Neural progenitor cell (in vitro differentiated cells): Measurements from ENCODE around the gene SLC46A1. TPM values are rescaled to one million over a fixed set of nuclear protein-coding genes. Genes with fewer than 3 reads are reported as not detected.

Experiments used
- DNase-seq: peaks from one replicate; pipeline ENCODE4 v3.0.0-alpha.2; 2016; ENCODE audit warnings: low spot score
- H2AFZ ChIP-seq: fragments of 200-600 bp; sonication (generic); replicated peaks from 2 replicates; pipeline ENCODE4 v1.6.1; 2016; ENCODE audit warnings: antibody characterized with exemption
- H3F3A ChIP-seq: fragments of 200-600 bp; sonication (generic); 2 replicates; pipeline ENCODE4 v1.6.1; 2016; ENCODE audit warnings: antibody characterized with exemption, low read depth
- H3K27ac ChIP-seq: fragments of 200-600 bp; sonication (generic); 2 replicates; pipeline ENCODE4 v1.5.1; 2016; ENCODE audit warnings: mild to moderate bottlenecking
- H3K27me3 ChIP-seq: fragments of 200-600 bp; sonication (generic); 2 replicates; pipeline ENCODE4 v1.6.1; 2016; ENCODE audit warnings: mild to moderate bottlenecking, moderate library complexity
- H3K36me3 ChIP-seq: fragments of 200-600 bp; sonication (generic); 2 replicates; pipeline ENCODE4 v1.5.1; 2016
- H3K4me1 ChIP-seq: fragments of 200-600 bp; sonication (generic); 2 replicates; pipeline ENCODE4 v1.6.1; 2016; ENCODE audit warnings: mixed run types
- H3K4me2 ChIP-seq: fragments of 200-600 bp; sonication (generic); 2 replicates; pipeline ENCODE4 v1.6.1; 2016
- H3K4me3 ChIP-seq: fragments of 200-600 bp; sonication (generic); 2 replicates; pipeline ENCODE4 v1.5.1; 2016
- H3K79me2 ChIP-seq: fragments of 200-600 bp; sonication (generic); 2 replicates; pipeline ENCODE4 v1.6.1; 2016; ENCODE audit warnings: low read depth
- H3K9ac ChIP-seq: fragments of 200-600 bp; sonication (generic); 2 replicates; pipeline ENCODE4 v1.6.1; 2016
- H3K9me3 ChIP-seq: fragments of 200-600 bp; sonication (generic); 2 replicates; pipeline ENCODE4 v1.5.1; 2016; ENCODE audit warnings: low read depth
- H4K20me1 ChIP-seq: fragments of 200-600 bp; sonication (generic); 2 replicates; pipeline ENCODE4 v1.6.1; 2016; ENCODE audit warnings: low read depth
- H3K27ac Mint-ChIP-seq: 3 replicates; pipeline ENCODE4 v1.8.0; 2021; ENCODE audit warnings: mixed read lengths
- H3K27me3 Mint-ChIP-seq: 2 replicates; pipeline ENCODE4 v1.8.0; 2022; ENCODE audit warnings: low read depth, mild to moderate bottlenecking, inconsistent platforms, moderate library complexity, mixed read lengths; ENCODE audit not compliant: insufficient read depth
- H3K36me3 Mint-ChIP-seq: 3 replicates; pipeline ENCODE4 v1.8.0; 2021; ENCODE audit warnings: mixed read lengths
- H3K4me1 Mint-ChIP-seq: 3 replicates; pipeline ENCODE4 v1.8.0; 2021; ENCODE audit warnings: mixed read lengths
- H3K4me3 Mint-ChIP-seq: 3 replicates; pipeline ENCODE4 v1.8.0; 2021; ENCODE audit warnings: mild to moderate bottlenecking, moderate library complexity, mixed read lengths
- H3K9me3 Mint-ChIP-seq: 3 replicates; pipeline ENCODE4 v1.8.0; 2020; ENCODE audit warnings: mixed read lengths
- CTCF ChIP-seq: fragments of 200-600 bp; sonication (generic); IDR thresholded peaks from 2 replicates; pipeline ENCODE4 v1.5.1; 2017; ENCODE audit warnings: antibody characterized with exemption, mild to moderate bottlenecking
- EZH2 ChIP-seq: fragments of 200-600 bp; sonication (generic); IDR thresholded peaks from 2 replicates; pipeline ENCODE4 v1.6.1; 2017; ENCODE audit warnings: antibody characterized with exemption, mild to moderate bottlenecking, moderate library complexity
- EZH2phosphoT487 ChIP-seq: fragments of 200-600 bp; sonication (generic); IDR thresholded peaks from 2 replicates; pipeline ENCODE4 v1.6.1; 2017; ENCODE audit warnings: antibody characterized with exemption
- total RNA-seq: library from RNA; depleted of rRNA; stranded (reverse); fragments of >200 nt; gene quantifications from 2 replicates; pipeline ENCODE4 v1.2.3, GENCODE V29; 2015; ENCODE audit warnings: low replicate concordance

Gene SLC46A1
- total RNA-seq, 1 donor from 2014 or later, result 2.4 TPM

- H3K9ac ChIP-seq, result no peak overlapping the region
- no peaks in the 10 kb centered on the region for H3K79me2 ChIP-seq
- peak overlapping the region; percentile 85 for H3K4me2 ChIP-seq
- H3F3A ChIP-seq, result peaks cover 12% of the 10 kb centered on the region
- DNase-seq, result peak; percentile 31
- Mint-ChIP-seq H3K27me3 (peaks cover 6% of the 10 kb centered on the region), H3K27ac (no peak overlapping the region), H3K36me3 (peaks cover 19% of the 10 kb centered on the region), H3K9me3 (no peaks in the 10 kb centered on the region), H3K4me1 (no peaks in the 10 kb centered on the region), H3K4me3 (no peak overlapping the region)
- H3K4me3 ChIP-seq, result peak overlapping the region; percentile 39
- H3K36me3 ChIP-seq, result no peaks in the 10 kb centered on the region
- H3K4me1 ChIP-seq, result no peaks in the 10 kb centered on the region
- peaks cover 55% of the 10 kb centered on the region for H4K20me1 ChIP-seq
- peaks cover 74% of the 10 kb centered on the region for H3K27me3 ChIP-seq
- H3K27ac ChIP-seq, result no peak overlapping the region
- H3K9me3 ChIP-seq, result no peaks in the 10 kb centered on the region
- no peak overlapping the region for H2AFZ ChIP-seq
- TF ChIP-seq CTCF (no peak), EZH2phosphoT487 (peak; percentile 68), EZH2 (peak; percentile 63)
Observed at GRCh38 chr17:28385037-28385400, 21.0 kb downstream of the SLC46A1 start.

GRCh38 chr17:28384281-28385036, 21.6 kb downstream of the SLC46A1 start:
- H3K4me1 Mint-ChIP-seq, result no peaks in the 10 kb centered on the region
- Histone ChIP-seq H3K79me2 (no peaks in the 10 kb centered on the region), H3K9me3 (no peaks in the 10 kb centered on the region), H3K4me3 (peak overlapping the region; percentile 39), H2AFZ (peak overlapping the region; percentile 62), H3K27ac (no peak overlapping the region), H3K9ac (no peak overlapping the region), H3K36me3 (no peaks in the 10 kb centered on the region), H3K4me1 (no peaks in the 10 kb centered on the region), H3K27me3 (peaks cover 80% of the 10 kb centered on the region), H3K4me2 (peak overlapping the region; percentile 85), H4K20me1 (peaks cover 55% of the 10 kb centered on the region), H3F3A (peaks cover 12% of the 10 kb centered on the region)
- H3K27ac Mint-ChIP-seq, result no peak overlapping the region
- TF ChIP-seq CTCF (no peak), EZH2 (peak; percentile 87), EZH2phosphoT487 (peak; percentile 83)
- H3K27me3 Mint-ChIP-seq, result peaks cover 4% of the 10 kb centered on the region
- H3K4me3 Mint-ChIP-seq, result no peak overlapping the region
- DNase-seq, result peak; percentile 52
- H3K9me3 Mint-ChIP-seq, result no peaks in the 10 kb centered on the region
- H3K36me3 Mint-ChIP-seq, result peaks cover 15% of the 10 kb centered on the region

GRCh38 chr17:28381141-28381825, 24.7 kb downstream of the SLC46A1 start:
- Mint-ChIP-seq H3K27me3 (peaks cover 4% of the 10 kb centered on the region), H3K4me1 (no peaks in the 10 kb centered on the region), H3K36me3 (peaks cover 11% of the 10 kb centered on the region), H3K9me3 (no peaks in the 10 kb centered on the region), H3K27ac (no peak overlapping the region), H3K4me3 (no peak overlapping the region)
- Histone ChIP-seq H3K36me3 (no peaks in the 10 kb centered on the region), H3F3A (peaks cover 12% of the 10 kb centered on the region), H3K4me2 (peak overlapping the region; percentile 76), H3K4me1 (no peaks in the 10 kb centered on the region), H3K27ac (no peak overlapping the region), H3K27me3 (peaks cover 80% of the 10 kb centered on the region), H3K9me3 (no peaks in the 10 kb centered on the region), H2AFZ (peak overlapping the region; percentile 75), H3K4me3 (peak overlapping the region; percentile 34), H4K20me1 (peaks cover 55% of the 10 kb centered on the region), H3K9ac (no peak overlapping the region), H3K79me2 (no peaks in the 10 kb centered on the region)
- peak; percentile 89 for DNase-seq
- TF ChIP-seq EZH2, result peak; percentile 69
- peak; percentile 71 for TF ChIP-seq CTCF
- TF ChIP-seq EZH2phosphoT487, result peak; percentile 80
